Kidney (tissue), 14 donors: ENCODE results near the gene RASIP1. TPM values are rescaled to one million over a fixed set of nuclear protein-coding genes. Genes with fewer than 3 reads are reported as not detected.
"Not testable (repeated sequence)": the region's sequence is repeated elsewhere in the genome, so short reads cannot be mapped to it uniquely, and the experiment has no call there.

Source experiments
- DNase-seq, 5 donors: peaks; one replicate each; pipeline ENCODE4 v3.0.0-alpha.2; 2013 to 2020
- FAIRE-seq: peaks from 2 replicates; lab custom pipeline; 2012; peaks lifted over from hg19 to GRCh38; lab: Jason Lieb, UNC
- H3K27ac ChIP-seq, 2 donors: one replicate each; pipeline ENCODE4 v1.7.0; 2013; ENCODE audit warnings: low read depth in 2 of 2, low read length in 2 of 2, inconsistent platforms in 1 of 2
- H3K27me3 ChIP-seq: one replicate; pipeline ENCODE4 v1.7.1; 2013; ENCODE audit warnings: low read length, inconsistent platforms; ENCODE audit not compliant: control insufficient read depth, insufficient read depth
- H3K36me3 ChIP-seq, 3 donors: one replicate each; pipeline versions ENCODE4 v1.7.0 to v1.7.1; 2013; ENCODE audit warnings: low read length in 3 of 3, control low read depth in 1 of 3, inconsistent platforms in 1 of 3; ENCODE audit not compliant: insufficient read depth in 3 of 3, control insufficient read depth in 2 of 3
- H3K4me1 ChIP-seq, 3 donors: one replicate each; pipeline versions ENCODE4 v1.7.0 to v1.7.1; 2013; ENCODE audit warnings: low read length in 3 of 3, inconsistent platforms in 1 of 3, low read depth in 1 of 3; ENCODE audit not compliant: control insufficient read depth in 2 of 3, insufficient read depth in 2 of 3
- H3K4me3 ChIP-seq, 3 donors: one replicate each; pipeline versions ENCODE4 v1.7.0 to v1.8.1; 2013; ENCODE audit warnings: low read length in 3 of 3, control low read depth in 1 of 3, inconsistent platforms in 1 of 3
- H3K9ac ChIP-seq, 3 donors: one replicate each; pipeline versions ENCODE4 v1.7.0 to v1.7.1; 2013; ENCODE audit warnings: low read length in 3 of 3, control low read depth in 1 of 3, inconsistent platforms in 1 of 3
- H3K9me3 ChIP-seq, 3 donors: one replicate each; pipeline versions ENCODE4 v1.7.0 to v1.7.1; 2013; ENCODE audit warnings: low read length in 3 of 3, control low read depth in 1 of 3, inconsistent platforms in 1 of 3; ENCODE audit not compliant: control insufficient read depth in 2 of 3, insufficient read depth in 1 of 3
- intact Hi-C: fragments of 100-400 bp; cut with DNase I; formaldehyde crosslinking; loops from one replicate; pipeline ENCODE4 v1.11.1; 2022
- polyA plus RNA-seq: library from polyadenylated mRNA; stranded (reverse); fragments of 350-450 nt; fragmentation: Illumina TruSeq; extraction: RNeasy Lipid Tissue Mini Kit (QIAGEN cat#74804); gene quantifications from one replicate; pipeline ENCODE4 v1.2.3, GENCODE V29; 2014; ENCODE audit warnings: low read depth, low replicate concordance; ENCODE audit not compliant: insufficient read depth
- total RNA-seq: library from RNA; stranded (reverse); fragmentation: NEBNext Ultra II Directional; extraction: Animal tissue kit (Norgen Biotek cat#: 25700); gene quantifications from one replicate; pipeline ENCODE4 v1.2.1, GENCODE V29; 2021
- TF ChIP-seq, protein P1 (sequence below): IDR thresholded peaks from 3 replicates; pipeline ENCODE4 v1.5.1; 2012; ENCODE audit warnings: mild to moderate bottlenecking, moderate library complexity, borderline replicate concordance; ENCODE audit not compliant: insufficient read depth; ENCODE audit errors: extremely low read depth
- donor health status: control.
- donor health status: control.
- donor health status: control.
- donor health status: control.
- donor health status: control.
- donor health status: DM: yes; HTN: yes; CAD: no.
- donor health status: Normal renal cell carcinoma (clear cell type).

The RASIP1 gene
- total and polyA plus RNA-seq, 2 donors from 2014 or later = 13.6 to 23.3 TPM

DNA sequence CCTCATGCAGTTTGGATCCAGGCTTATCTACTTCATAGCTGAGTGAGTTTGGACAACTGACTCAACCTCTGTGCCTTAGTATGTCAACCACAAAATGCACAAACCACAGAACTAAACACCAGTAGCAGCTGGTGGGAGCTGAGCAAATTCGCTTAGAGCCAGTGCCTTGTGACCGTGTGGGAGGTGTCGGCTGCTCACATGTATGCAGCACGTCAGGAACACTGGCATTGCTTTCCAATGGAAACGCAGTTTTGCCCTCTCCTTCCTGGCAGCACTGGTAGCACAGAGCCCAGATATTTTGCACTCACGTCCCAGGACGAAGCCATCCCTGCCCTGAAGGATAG lies 59.3 kb downstream of the RASIP1 start:
- TF ChIP-seq, protein P1, sequence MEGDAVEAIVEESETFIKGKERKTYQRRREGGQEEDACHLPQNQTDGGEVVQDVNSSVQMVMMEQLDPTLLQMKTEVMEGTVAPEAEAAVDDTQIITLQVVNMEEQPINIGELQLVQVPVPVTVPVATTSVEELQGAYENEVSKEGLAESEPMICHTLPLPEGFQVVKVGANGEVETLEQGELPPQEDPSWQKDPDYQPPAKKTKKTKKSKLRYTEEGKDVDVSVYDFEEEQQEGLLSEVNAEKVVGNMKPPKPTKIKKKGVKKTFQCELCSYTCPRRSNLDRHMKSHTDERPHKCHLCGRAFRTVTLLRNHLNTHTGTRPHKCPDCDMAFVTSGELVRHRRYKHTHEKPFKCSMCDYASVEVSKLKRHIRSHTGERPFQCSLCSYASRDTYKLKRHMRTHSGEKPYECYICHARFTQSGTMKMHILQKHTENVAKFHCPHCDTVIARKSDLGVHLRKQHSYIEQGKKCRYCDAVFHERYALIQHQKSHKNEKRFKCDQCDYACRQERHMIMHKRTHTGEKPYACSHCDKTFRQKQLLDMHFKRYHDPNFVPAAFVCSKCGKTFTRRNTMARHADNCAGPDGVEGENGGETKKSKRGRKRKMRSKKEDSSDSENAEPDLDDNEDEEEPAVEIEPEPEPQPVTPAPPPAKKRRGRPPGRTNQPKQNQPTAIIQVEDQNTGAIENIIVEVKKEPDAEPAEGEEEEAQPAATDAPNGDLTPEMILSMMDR = no peak
- no peak overlapping the region for H3K9ac ChIP-seq
- intact Hi-C loops = no loop called here
- DNase-seq (peak in 2 of 5 donors; percentile 49 to 67), FAIRE-seq (no peak)
- no peaks in the 10 kb centered on the region for H3K36me3 ChIP-seq
- H3K4me3 ChIP-seq = no peak overlapping the region
- no peaks in the 10 kb centered on the region for H3K9me3 ChIP-seq
- H3K27me3 ChIP-seq = no peaks in the 10 kb centered on the region
- no peak overlapping the region for H3K27ac ChIP-seq
- H3K4me1 ChIP-seq = peaks cover 0 to 2% (median 0%) of the 10 kb centered on the region in 3 donors

DNA sequence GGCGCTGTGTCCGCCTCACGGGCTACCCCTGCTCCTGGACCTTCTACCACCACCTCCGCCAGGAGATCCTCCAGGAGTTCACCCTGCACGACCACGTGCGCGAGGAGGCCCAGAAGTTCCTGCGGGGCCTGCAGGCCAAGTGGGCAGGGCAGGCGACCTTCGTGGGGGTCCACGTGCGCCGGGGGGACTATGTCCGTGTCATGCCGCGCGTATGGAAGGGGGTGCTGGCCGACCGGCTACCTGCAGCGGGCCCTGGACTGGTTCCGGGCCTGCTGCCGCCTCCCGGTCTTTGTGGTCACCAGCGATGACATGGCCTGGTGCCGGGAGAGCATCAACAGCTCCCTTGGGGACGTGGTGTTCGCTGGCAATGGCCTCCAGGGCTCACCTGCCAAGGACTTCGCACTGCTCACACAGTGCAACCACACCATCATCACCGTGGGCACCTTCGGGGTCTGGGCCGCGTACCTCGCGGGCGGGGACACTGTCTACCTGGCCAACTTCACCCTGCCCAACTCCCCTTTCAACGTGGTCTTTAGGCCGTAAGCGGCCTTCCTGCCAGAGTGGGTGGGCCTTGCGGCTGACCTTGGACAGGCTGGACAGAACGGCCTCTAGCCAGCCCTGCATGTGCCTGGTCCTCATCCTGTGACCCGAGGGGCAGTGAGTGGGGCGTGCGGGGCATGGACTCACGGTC lies 59.8 kb downstream of the RASIP1 start:
- Histone ChIP-seq H3K4me1 (peaks cover 0 to 2% (median 0%) of the 10 kb centered on the region in 3 donors), H3K27ac (no peak overlapping the region), H3K9me3 (no peaks in the 10 kb centered on the region), H3K36me3 (no peaks in the 10 kb centered on the region), H3K4me3 (no peak overlapping the region), H3K27me3 (no peaks in the 10 kb centered on the region), H3K9ac (no peak overlapping the region)
- FAIRE-seq (no peak), DNase-seq (no peak)
- intact Hi-C loops = no loop called here
- TF ChIP-seq, protein P1 = no peak

DNA sequence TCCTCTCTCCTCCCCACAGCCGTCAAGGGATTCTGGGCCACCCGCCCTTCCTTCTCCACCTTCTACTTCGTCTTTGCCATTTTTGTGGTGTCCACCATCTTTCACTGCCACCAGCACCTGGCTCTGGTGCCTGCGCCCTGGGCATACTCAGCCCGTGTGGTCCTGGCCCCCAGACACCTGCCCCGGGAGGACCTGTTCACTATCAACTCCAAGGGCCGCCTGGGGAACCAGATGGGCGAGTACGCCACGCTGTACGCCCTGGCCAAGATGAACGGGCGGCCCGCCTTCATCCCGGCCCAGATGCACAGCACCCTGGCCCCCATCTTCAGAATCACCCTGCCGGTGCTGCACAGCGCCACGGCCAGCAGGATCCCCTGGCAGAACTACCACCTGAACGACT lies 60.4 kb downstream of the RASIP1 start:
- H3K36me3 ChIP-seq, H3K27ac ChIP-seq, FAIRE-seq, H3K9me3 ChIP-seq, H3K4me3 ChIP-seq, H3K27me3 ChIP-seq, DNase-seq, H3K4me1 ChIP-seq, H3K9ac ChIP-seq, intact Hi-C loops: not testable (repeated sequence)

DNA sequence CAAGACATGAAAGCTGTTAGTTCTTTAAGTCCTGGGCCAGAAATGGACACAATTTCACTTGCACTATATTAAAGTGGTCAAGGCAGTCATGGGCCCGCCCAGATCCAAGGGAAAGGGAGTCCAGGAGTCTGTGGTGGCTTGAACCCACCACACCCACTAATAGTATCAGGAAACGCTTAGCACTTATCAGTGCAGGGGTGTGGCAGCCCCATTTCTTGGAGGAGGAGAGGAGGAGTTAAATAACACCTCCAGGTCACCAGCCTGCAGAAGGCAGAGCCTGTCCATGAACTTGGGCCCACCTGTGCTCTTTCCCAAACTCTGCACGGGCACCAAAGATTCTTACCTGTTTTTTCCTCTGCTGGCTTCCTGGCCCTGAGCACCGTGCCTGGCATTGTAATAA lies 62.2 kb downstream of the RASIP1 start:
- Histone ChIP-seq H3K4me1 (peaks cover 0 to 4% (median 2%) of the 10 kb centered on the region in 3 donors), H3K9me3 (no peaks in the 10 kb centered on the region), H3K9ac (no peak overlapping the region), H3K27ac (no peak overlapping the region), H3K36me3 (no peaks in the 10 kb centered on the region), H3K4me3 (no peak overlapping the region), H3K27me3 (no peaks in the 10 kb centered on the region)
- FAIRE-seq = no peak
- intact Hi-C loops = no loop called here
- no peak for DNase-seq
- TF ChIP-seq, protein P1 = no peak
